Stimulated activated CD8-positive, alpha-beta memory T cell treated with anti-CD3 and anti-CD28 coated beads, Interleukin-15, amount 100 ng/mL, for 24 hours (primary cell): ENCODE measurements around the gene FSTL4.

Experiments used
- DNase-seq: peaks from one replicate; pipeline ENCODE4 v3.0.0-alpha.2; 2020; ENCODE audit warnings: low read depth

Gene FSTL4

DNA sequence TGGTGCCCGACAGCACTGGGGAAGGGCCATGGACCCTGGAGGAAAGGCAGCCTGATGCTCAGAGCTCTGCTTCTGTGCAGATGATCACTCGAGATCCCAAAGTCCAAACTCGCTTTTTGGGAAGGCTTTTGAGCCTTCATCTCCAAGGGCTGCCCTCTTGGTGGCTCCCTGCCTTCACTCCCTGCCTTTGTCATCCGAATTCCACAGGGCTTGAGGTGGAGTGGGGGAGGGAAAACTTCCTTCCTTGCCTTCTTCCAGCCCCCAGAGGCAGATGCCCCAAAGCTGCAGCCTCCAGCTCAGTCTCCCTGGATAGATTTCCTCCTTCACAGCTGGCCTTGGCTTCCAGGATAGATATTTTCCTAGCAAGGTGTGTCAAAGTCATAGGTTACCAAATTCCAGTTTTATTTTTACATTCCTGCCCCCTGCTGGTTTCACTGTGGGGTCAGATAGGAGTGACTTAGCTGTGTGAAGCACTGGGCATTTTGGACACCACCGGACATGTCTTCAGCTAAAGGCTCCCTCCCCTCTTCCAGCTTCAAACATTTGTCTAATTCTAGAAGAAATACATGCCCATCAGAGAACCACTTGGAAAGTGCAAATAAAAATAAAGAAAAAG, 292.3 kb downstream of the FSTL4 start:
- no peak for DNase-seq

DNA sequence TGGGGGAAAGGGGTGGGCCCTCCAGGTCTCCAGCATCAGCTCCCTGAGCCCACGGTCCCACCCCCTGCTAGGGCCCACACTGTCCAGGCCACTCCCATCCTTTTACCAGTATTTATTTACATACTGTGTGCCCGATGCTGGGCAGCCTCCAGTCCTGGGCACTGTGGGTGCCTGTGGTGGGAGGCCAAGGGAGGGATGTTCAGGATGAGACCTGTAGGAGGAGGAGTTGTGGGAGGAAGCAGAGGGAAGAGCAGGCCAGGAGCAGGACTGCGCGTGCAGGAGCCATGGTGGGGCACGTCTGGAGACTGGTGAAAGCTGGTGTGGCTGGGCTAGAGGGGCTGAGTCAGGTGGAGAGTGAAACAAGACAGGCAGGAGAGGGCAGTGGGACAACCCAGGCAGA, 293.1 kb downstream of the FSTL4 start:
- DNase-seq: no peak

DNA sequence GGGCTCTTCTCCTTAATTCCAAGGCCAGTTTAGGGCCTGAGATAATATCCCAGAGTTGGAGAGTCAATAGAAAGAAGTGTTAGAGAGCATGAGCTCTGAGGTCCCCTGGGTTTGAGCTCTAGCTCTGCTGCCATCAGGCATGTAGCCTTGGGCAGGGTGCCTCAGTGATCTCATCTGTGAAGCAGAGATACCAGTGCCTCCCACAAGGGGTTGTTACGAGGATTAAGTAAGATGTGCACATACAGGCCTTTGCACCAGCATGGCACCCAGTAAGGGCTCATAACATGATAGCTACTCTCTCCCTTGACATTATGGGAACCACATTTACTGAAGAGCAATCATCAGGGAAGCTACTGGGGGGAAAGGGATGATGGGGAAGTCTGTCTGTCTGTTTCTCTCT, 294.8 kb downstream of the FSTL4 start:
- no peak for DNase-seq

DNA sequence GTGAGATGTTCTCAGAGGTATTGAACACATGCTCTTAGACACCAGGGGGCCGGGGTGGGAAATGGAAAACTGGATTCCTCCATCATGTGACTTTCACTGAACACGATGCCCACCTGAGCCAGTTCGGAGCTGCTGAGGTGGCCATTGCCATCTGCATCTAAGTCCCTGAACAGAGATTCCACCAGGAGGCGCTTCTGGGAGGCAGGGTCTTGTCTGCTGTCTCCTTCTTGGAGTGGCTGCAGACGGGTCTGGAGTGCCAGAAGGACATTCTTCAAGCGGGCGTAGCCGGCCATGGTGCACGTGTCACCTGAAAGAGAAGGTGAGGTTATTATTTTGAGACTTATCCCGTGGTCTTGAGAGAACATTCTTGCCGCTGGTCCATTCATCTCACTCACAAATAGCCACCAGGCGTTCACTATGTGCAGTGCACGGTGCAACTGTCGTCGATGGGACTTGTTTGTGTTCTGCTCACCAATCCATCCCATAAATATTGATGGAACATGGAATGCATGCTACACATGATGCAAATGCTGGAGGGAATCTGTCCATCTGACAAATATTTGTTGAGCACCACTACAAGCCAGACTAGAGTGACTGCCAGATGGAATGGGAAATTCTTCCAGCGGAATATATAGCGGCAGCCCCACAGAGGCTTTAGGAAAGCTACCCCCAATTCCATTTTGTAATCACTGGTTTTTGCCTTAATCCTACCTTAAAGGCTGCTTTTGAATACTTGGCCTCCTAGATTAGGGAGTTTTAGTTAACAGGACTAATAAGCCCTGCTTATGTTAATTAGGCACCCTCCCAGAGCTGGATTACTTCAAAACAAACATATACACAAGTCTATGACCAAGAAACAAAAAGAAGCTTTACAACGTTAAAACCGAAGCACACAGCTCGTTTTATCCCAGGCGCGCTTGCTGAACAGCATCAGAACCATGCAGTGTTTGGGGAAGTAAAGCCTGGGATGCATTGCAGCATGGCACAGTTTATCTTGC, 295.7 kb downstream of the FSTL4 start:
- no peak for DNase-seq

GRCh38 chr5:133314086-133314485, 298.3 kb downstream of the FSTL4 start:
- DNase-seq: no peak

- DNase-seq: no peak
Observed at GRCh38 chr5:133311176-133311575, 301.2 kb downstream of the FSTL4 start.

DNA sequence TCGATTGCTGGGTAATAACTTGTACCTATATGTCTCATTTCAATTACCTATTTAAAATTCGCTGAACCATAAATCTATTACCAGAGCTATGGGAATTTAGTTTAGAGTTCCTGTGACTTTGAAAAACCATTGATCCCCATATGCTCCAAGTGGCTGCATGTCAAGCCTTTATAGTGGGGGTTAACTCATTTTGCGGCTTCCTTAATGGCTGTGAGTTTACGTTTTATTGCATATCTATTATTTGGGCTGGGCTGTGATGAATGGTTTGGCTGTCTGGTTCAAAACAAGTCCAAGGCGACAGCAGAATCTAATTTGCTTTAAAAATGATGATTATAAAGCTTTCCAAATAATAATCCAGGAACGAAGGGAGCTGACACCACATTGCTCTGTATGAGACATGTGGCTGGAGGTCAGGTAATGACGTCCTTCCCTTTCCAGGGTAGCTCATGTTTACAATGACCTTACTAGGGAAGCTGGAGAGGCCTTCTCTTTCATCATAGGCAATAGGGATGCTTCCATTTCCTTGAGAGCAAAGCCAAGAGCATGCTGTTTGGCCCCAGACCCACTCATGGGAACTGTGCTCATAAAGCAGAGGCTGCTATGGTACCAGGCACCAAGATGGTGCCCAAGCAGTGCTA, 302.2 kb downstream of the FSTL4 start:
- DNase-seq: no peak

- DNase-seq: no peak
Observed at GRCh38 chr5:133309166-133309795, 303.1 kb downstream of the FSTL4 start.

- no peak for DNase-seq
Observed at GRCh38 chr5:133307275-133307674, 305.1 kb downstream of the FSTL4 start.

DNA sequence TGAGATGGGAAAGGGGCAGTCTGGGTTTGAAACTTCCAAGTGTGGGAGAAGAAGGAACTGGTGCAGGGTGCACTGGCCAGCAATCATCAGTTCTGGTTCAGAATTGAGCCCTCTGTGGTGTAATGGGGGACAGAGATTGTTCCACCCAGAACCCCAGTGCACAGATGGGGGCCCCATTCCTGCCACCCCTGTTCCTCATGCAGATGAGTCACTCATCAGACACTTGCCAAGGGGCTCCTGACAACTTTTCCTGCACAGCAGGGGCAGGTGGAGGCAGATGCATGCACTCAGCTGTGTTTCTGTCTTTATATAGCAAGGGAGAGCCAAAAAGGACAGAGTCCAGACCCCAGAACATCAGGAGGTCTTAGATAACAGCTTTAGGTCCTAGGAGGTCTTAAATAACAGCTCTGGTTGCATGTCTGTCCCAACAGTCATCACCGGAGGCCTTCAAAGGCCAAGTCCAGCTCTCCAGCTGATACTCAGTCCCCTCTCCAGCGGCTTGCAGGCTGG, 307.6 kb downstream of the FSTL4 start:
- DNase-seq: no peak

- DNase-seq: no peak
Observed at GRCh38 chr5:133304178-133304577, 308.2 kb downstream of the FSTL4 start.

GRCh38 chr5:133303298-133303697, 309.0 kb downstream of the FSTL4 start:
- DNase-seq: no peak

DNA sequence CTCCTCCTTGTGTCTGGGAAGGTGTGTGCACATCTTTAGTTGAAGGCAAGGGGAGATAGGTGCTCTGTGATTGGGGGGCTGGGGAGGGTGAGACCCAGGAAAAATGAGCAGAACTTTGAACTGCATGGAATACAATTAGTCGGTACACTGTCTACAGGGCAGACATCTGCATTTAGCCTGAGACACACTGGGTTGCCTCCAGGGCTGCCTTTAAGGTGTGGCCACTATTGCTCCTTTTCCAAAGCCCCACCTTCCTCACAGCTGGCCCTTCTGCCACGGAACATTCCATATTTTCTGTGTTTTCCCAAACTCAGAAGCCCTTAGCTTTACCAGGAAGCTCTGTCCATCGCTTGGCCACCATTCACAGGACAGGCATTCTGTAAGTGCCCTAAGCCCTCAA, 312.6 kb downstream of the FSTL4 start:
- DNase-seq: no peak

DNA sequence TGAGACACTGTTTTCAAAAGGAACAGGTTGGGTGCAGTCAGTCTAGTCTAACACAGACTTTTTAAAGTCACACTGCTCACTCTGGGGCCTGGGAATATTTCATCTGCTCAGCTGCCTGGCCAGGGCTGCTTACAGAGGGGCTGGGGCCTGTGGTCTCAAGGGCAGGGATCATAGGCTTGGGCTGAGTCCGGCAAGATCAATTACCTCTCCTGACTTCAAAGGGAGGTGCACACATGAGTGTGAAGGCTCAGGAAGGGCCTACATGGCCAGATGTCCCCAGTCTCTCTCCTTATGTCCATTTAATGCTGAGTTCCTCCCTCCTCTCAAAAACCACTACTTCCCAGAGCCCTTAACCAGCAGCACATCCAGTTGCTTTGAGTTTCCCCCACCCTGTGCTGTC, 313.3 kb downstream of the FSTL4 start:
- no peak for DNase-seq

GRCh38 chr5:133298447-133298846, 313.9 kb downstream of the FSTL4 start:
- DNase-seq: no peak

DNA sequence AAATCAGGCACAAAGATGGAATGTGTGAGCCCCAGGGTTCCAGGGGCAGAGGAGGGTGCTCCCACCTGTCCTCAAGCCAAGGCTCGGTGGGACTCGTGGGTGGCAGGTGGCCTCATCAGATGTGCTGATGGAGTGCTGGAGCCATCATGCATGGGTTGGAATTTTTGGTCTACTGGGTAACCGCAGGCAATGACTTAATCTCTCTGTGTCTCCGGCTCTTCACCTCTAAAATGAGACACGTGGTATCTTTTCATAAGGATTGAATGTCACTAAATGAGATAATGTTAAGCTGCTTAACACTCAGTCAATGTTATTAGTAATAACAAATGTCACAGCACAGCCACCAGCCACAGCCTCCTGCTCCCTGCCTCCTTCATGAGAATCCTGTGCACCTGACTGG, 315.0 kb downstream of the FSTL4 start:
- DNase-seq: no peak

DNA sequence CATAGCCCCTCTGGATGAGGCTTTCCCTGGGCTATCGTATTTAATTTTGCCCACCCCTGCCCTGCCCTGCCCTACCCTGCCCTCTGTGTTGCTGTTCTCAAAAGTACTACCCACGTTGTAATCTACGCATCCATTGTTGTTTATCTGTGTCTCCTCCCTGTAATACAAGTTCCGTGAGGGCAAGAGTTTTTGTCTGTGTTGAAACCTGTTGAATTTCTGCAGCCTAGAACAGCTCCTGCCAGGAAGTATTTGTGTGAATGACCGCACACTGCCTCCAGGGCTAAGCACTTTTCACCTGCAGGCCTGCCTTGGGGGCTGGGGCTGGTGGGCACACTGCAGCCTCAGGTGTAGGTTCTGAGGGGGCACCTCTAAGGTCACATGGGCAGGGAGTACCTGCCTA, 315.7 kb downstream of the FSTL4 start:
- DNase-seq: no peak

- no peak for DNase-seq
Observed at GRCh38 chr5:133295520-133295919, 316.8 kb downstream of the FSTL4 start.

GRCh38 chr5:133294380-133294779, 318.0 kb downstream of the FSTL4 start:
- no peak for DNase-seq

GRCh38 chr5:133293960-133294359, 318.4 kb downstream of the FSTL4 start:
- no peak for DNase-seq

DNA sequence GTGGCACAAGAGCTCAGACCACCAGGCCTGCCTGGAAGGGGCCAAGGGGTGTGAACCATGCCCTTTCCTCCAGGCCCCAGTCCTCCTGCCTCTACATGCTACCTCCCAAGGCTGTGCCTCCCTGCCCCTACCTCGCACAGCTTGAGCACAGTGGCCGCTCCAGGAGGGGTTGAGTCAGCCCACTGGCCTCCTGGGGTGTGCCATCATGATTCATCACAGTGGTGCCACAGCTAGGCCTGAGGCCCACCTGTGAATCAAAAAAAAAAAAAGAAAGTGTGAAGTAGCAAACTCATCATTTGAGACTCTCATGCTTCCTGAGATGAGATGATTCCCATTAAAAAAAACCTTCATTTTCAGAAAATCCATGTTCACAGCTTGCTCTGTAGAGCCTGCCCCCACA, 320.0 kb downstream of the FSTL4 start:
- DNase-seq: no peak

DNA sequence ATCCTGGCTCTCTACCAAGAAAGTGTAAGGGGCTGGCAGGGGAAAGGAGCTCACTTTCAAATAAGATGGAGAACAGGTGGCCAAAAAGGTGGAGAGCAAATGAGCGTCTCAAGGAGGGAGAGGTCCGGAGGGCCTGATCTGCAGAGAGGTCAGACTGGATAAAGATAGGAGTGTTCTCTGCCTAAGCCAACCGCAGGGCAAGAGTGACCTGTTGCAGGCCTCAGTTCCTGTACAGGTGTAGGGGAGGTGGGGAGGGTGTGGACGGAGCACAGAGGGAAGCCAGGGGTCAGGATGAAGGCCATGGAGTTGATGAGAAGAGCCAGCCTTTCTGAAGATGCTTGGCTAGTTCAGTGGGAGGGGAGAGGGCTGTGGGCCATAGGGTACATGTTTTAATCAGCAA, 320.8 kb downstream of the FSTL4 start:
- no peak for DNase-seq
